K562 (cell line): ENCODE measurements around the gene PTPN14. TPM values are rescaled to one million over a fixed set of nuclear protein-coding genes. Genes with fewer than 3 reads are reported as not detected.
A peak's percentile ranks its signal among the peaks of the same experiment; 100 is the strongest.

Experiments
- ATAC-seq: fragments of 200-7000 bp; cut with Tn5 transposase; 3 replicates; pipeline ENCODE4 v1.9.1; 2020; ENCODE audit warnings: moderate library complexity
- BruUV-seq: library from RNA; stranded (reverse); fragments of 400-500 nt; replicated peaks from 2 replicates; lab custom pipeline; 2021; lab: Mats Ljungman, UMichigan
- CTCF ChIA-PET: fragments of 300-600 bp; formaldehyde crosslinking; extraction: SDS; loops from one replicate; lab custom pipeline; 2021; ENCODE audit warnings: low intra/inter-chr PET ratio; lab: Yijun Ruan, JAX
- POLR2A ChIA-PET: fragments of 300-600, 350-650 bp; sonication (Branson Sonifier 250); formaldehyde crosslinking; extraction: SDS; loops from one replicate; lab custom pipeline; 2021; ENCODE audit warnings: antibody characterized with exemption, inconsistent platforms; lab: Yijun Ruan, JAX
- DNase-seq, 4 experiments: peaks; one replicate each; pipeline versions ENCODE4 v3.0.0 to v3.0.0-alpha.2; 2011 to 2018; ENCODE audit warnings: low spot score in 3 of 4, mixed read lengths in 3 of 4; ENCODE audit errors: extremely low read depth in 1 of 4
- FAIRE-seq: peaks from 2 replicates; lab custom pipeline; 2011; peaks lifted over from hg19 to GRCh38; lab: Jason Lieb, UNC
- H2AFZ ChIP-seq: 2 replicates; pipeline ENCODE4 v1.6.0; 2011; ENCODE audit warnings: low read depth, low read length, control low read depth, inconsistent platforms
- H3K27ac ChIP-seq: fragments of 200-600 bp; 3 replicates; pipeline ENCODE4 v1.8.0; 2011; ENCODE audit warnings: low read depth, mild to moderate bottlenecking, control low read depth, inconsistent platforms, low read length, moderate library complexity, mixed read lengths; ENCODE audit errors: extremely low read depth
- H3K27me3 ChIP-seq, 2 experiments: fragments of 300-600 bp in 1 of 2; 2 replicates in 1 of 2; 3 replicates in 1 of 2; pipeline versions ENCODE4 v1.6.0 to v1.8.0; 2011; ENCODE audit warnings: inconsistent platforms in 2 of 2, low read length in 2 of 2, mild to moderate bottlenecking in 1 of 2, mixed read lengths in 1 of 2, moderate library complexity in 1 of 2; ENCODE audit not compliant: control insufficient read depth in 2 of 2, insufficient read depth in 2 of 2
- H3K36me3 ChIP-seq: fragments of 300-600 bp; 3 replicates; pipeline ENCODE4 v1.8.0; 2011; ENCODE audit warnings: mild to moderate bottlenecking, low read length, inconsistent platforms; ENCODE audit not compliant: control insufficient read depth, insufficient read depth
- H3K4me1 ChIP-seq, 2 experiments: fragments of 200-600 bp in 1 of 2; replicated peaks in 1 of 2; 2 replicates in 1 of 2; 3 replicates in 1 of 2; pipeline versions ENCODE4 v1.5.1 to v1.8.0; 2011; ENCODE audit warnings: inconsistent platforms in 2 of 2, low read length in 2 of 2, mild to moderate bottlenecking in 1 of 2, mixed read lengths in 1 of 2, moderate library complexity in 1 of 2; ENCODE audit not compliant: control insufficient read depth in 2 of 2, insufficient read depth in 2 of 2
- H3K4me2 ChIP-seq: 2 replicates; pipeline ENCODE4 v1.6.1; 2011; ENCODE audit warnings: low read length, control low read depth, inconsistent platforms, mixed read lengths; ENCODE audit not compliant: insufficient read depth
- H3K4me3 ChIP-seq: fragments of 200-600 bp; sonication (generic), shearing (Covaris generic); 2 replicates; pipeline ENCODE4 v1.5.1; 2016; ENCODE audit warnings: control low read depth, inconsistent platforms
- H3K79me2 ChIP-seq: fragments of 200-600 bp; 3 replicates; pipeline ENCODE4 v1.8.0; 2011; ENCODE audit warnings: low read length, inconsistent platforms; ENCODE audit not compliant: control insufficient read depth, insufficient read depth
- H3K9ac ChIP-seq, 2 experiments: 2 replicates each; pipeline versions ENCODE4 v1.6.0 to v1.6.1; 2011; ENCODE audit warnings: low read depth in 2 of 2, low read length in 2 of 2, control low read depth in 1 of 2, inconsistent platforms in 1 of 2, mild to moderate bottlenecking in 1 of 2, mixed read lengths in 1 of 2; ENCODE audit not compliant: insufficient read depth in 1 of 2
- H3K9me1 ChIP-seq: one replicate; pipeline ENCODE4 v1.6.0; 2011; ENCODE audit warnings: inconsistent platforms, mild to moderate bottlenecking, low read length, moderate library complexity; ENCODE audit not compliant: control insufficient read depth, insufficient read depth
- H3K9me3 ChIP-seq: replicated peaks from 2 replicates; pipeline ENCODE4 v1.5.1; 2011; ENCODE audit warnings: low read depth, low read length, inconsistent platforms; ENCODE audit not compliant: control insufficient read depth, insufficient read depth
- H4K20me1 ChIP-seq: replicated peaks from 2 replicates; pipeline ENCODE4 v1.6.1; 2011; ENCODE audit warnings: low read length, inconsistent platforms, mixed read lengths; ENCODE audit not compliant: control insufficient read depth, insufficient read depth
- ATF7 ChIP-seq: fragments of 450-650 bp; IDR thresholded peaks from 2 replicates; pipeline ENCODE4 v1.7.1; 2014; ENCODE audit warnings: mild to moderate bottlenecking, moderate library complexity
- CBFB ChIP-seq: sonication (generic); formaldehyde crosslinking; IDR thresholded peaks from 2 replicates; pipeline ENCODE4 v1.4.0; 2020; ENCODE audit warnings: mild to moderate bottlenecking, missing genetic modification reagents
- CUX1 ChIP-seq: fragments of 200-800 bp; sonication (Bioruptor generic); IDR thresholded peaks from 2 replicates; pipeline ENCODE4 v1.6.1; 2016; ENCODE audit warnings: missing genetic modification characterization, missing compliant biosample characterization
- KAT7 ChIP-seq: sonication (generic); formaldehyde crosslinking; IDR thresholded peaks from 2 replicates; pipeline ENCODE4 v1.8.0; 2022; ENCODE audit warnings: missing genetic modification reagents, mild to moderate bottlenecking, borderline replicate concordance
- MBD2 ChIP-seq: sonication (generic); IDR thresholded peaks from 2 replicates; pipeline ENCODE4 v1.6.1; 2016; ENCODE audit warnings: low read depth, borderline replicate concordance
- NR1H2 ChIP-seq: sonication (generic); formaldehyde crosslinking; IDR thresholded peaks from 2 replicates; pipeline ENCODE4 v1.4.0; 2020; ENCODE audit warnings: mild to moderate bottlenecking, missing genetic modification reagents
- PML ChIP-seq: IDR thresholded peaks from 2 replicates; pipeline ENCODE4 v1.6.1; 2012; ENCODE audit warnings: low read length, inconsistent platforms
- PRMT5 ChIP-seq: sonication (generic); formaldehyde crosslinking; IDR thresholded peaks from 2 replicates; pipeline ENCODE4 v1.5.0; 2020; ENCODE audit warnings: missing genetic modification reagents
- PTTG1 ChIP-seq: fragments of 450-650 bp; IDR thresholded peaks from 2 replicates; pipeline ENCODE4 v1.6.1; 2016; ENCODE audit warnings: low read depth, mild to moderate bottlenecking, missing genetic modification characterization, missing compliant biosample characterization
- SMAD4 ChIP-seq: fragments of 250-450 bp; sonication (Bioruptor Pico); conservative IDR thresholded peaks from 2 replicates; pipeline ENCODE4 v1.8.0; 2021; ENCODE audit warnings: inconsistent platforms, mild to moderate bottlenecking, moderate library complexity
- TOE1 ChIP-seq, 2 experiments: fragments of 450-650 bp in 1 of 2; sonication (generic) in 1 of 2; formaldehyde crosslinking in 1 of 2; IDR thresholded peaks; 2 replicates each; pipeline versions ENCODE4 v1.7.1 to v1.8.0; 2016 to 2022; ENCODE audit warnings: borderline replicate concordance in 2 of 2, mild to moderate bottlenecking in 2 of 2, antibody characterized with exemption in 1 of 2, inconsistent platforms in 1 of 2, low read depth in 1 of 2, missing genetic modification reagents in 1 of 2, moderate library complexity in 1 of 2
- YY1 ChIP-seq, 3 experiments: IDR thresholded peaks; 2 replicates each; pipeline ENCODE4 v1.6.1; 2011; ENCODE audit warnings: low read length in 2 of 3, mild to moderate bottlenecking in 2 of 3, moderate library complexity in 2 of 3, borderline replicate concordance in 1 of 3, control low read depth in 1 of 3, low read depth in 1 of 3; ENCODE audit not compliant: insufficient read depth in 3 of 3, insufficient replicate concordance in 2 of 3, control insufficient read depth in 1 of 3, insufficient read length in 1 of 3; ENCODE audit errors: extremely low read depth in 1 of 3
- ZFP36 ChIP-seq: fragments of 150-350 bp; IDR thresholded peaks from 2 replicates; pipeline ENCODE4 v1.6.1; 2018; ENCODE audit warnings: low read length, low read depth; ENCODE audit not compliant: partially characterized antibody
- ZNF644 ChIP-seq: fragments of 200-800 bp; sonication (Bioruptor generic); IDR thresholded peaks from 2 replicates; pipeline ENCODE4 v1.6.1; 2016; ENCODE audit warnings: low read depth, missing genetic modification characterization, missing compliant biosample characterization
- WGBS: fragments of 100-300 bp; shearing (Covaris generic); methylation state at CpG from one replicate; pipeline ENCODE4 v1.1.6; 2016; ENCODE audit warnings: low coverage, mixed read lengths; ENCODE audit not compliant: insufficient coverage; ENCODE audit errors: missing lambda C conversion rate; 5-methylcytosine and 5-hydroxymethylcytosine counted together
- in situ Hi-C: fragments of 300-500 bp; cut with MboI; formaldehyde crosslinking; loops from 4 replicates; pipeline ENCODE4 v1.15.0; 2018; ENCODE audit warnings: inconsistent platforms, mixed read lengths
- intact Hi-C: fragments of 100-400 bp; cut with micrococcal nuclease; formaldehyde crosslinking; loops from 2 replicates; pipeline ENCODE4 v1.14.2; 2022
- polyA plus RNA-seq, 8 experiments: library from polyadenylated mRNA; depleted of rRNA in 4 of 8; stranded (reverse) in 5 of 8; unstranded in 3 of 8; fragments of >200 nt; fragmentation: Nextera tagmentation in 2 of 8; fragmentation: Illumina TruSeq in 1 of 8; extraction: Ambion mirVana in 2 of 8; extraction: Trizol in 1 of 8; gene quantifications; 2 replicates each; pipeline versions ENCODE4 v1.2.1 to v1.2.3, GENCODE V29; 2011 to 2014; ENCODE audit warnings: inconsistent platforms in 1 of 8, missing spikeins in 1 of 8
- total RNA-seq, 7 experiments: library from RNA; depleted of rRNA in 6 of 7; stranded (reverse); fragments of >200 nt in 6 of 7; fragmentation: Illumina TruSeq in 2 of 7; extraction: Trizol in 2 of 7; gene quantifications; 2 replicates each; pipeline versions ENCODE4 v1.2.1 to v1.2.3, GENCODE V29; 2011 to 2021; ENCODE audit warnings: low replicate concordance in 1 of 7

PTPN14 gene
- total and polyA plus RNA-seq, 9 of the 15 experiments (the other 6 are each of a cell fraction or from before 2014, with no cell fraction given) = 0.01 to 0.29 (median 0.04) TPM; not detected in 6

GRCh38 chr1:214328770-214329469 lies 222.5 kb downstream of the PTPN14 start:
- Histone ChIP-seq H3K4me3 (no peak overlapping the region), H4K20me1 (peaks cover 10% of the 10 kb centered on the region; the same call in 1 of the 2 replicates), H3K79me2 (no peaks in the 10 kb centered on the region), H3K27ac (no peak overlapping the region), H3K27me3 (no peaks in the 10 kb centered on the region), H3K4me1 (no peaks in the 10 kb centered on the region; a peak in 3 of 5 replicates), H3K4me2 (no peak overlapping the region), H3K36me3 (peaks cover 48% of the 10 kb centered on the region; the same call in 1 of the 3 replicates), H3K9me1 (no peaks in the 10 kb centered on the region), H2AFZ (no peak overlapping the region), H3K9ac (0 out of 4 replicates have a peak overlapping the region, but pooled peaks of 1 of the 2 experiments have one; percentile 32), H3K9me3 (no peaks in the 10 kb centered on the region)
- WGBS = 50% methylated on average over 11 of the region's 11 CpGs
- FAIRE-seq (peak; percentile 90), DNase-seq (peak; percentile 76 to 83 (median 80)), ATAC-seq (peak; percentile 90)
- intact Hi-C loops (loop anchor here (1.0 to 2.0 kb wide), 3 partner anchors 58 to 115 kb away; no protein-coding TSS in a partner anchor), in situ Hi-C loops (loop anchor here (5.0 kb wide), 1 partner anchor 62 kb away; no protein-coding TSS in a partner anchor)
- ChIA-PET CTCF (interaction anchor here (0.5 to 3.2 kb wide), 8 partner anchors 46 to 1084 kb away, joined by 3 to 29 read pairs (median 10); no protein-coding TSS in a partner anchor), POLR2A (interaction anchor here (0.5 to 1.6 kb wide), 5 partner anchors 17 to 624 kb away, joined by 3 to 5 read pairs (median 3); no protein-coding TSS in a partner anchor)
- no TSS peak for BruUV-seq
- TF ChIP-seq CBFB (CRISPR knock-in tag) = peak; percentile 18; the same call in 1 of the 2 replicates
- TF ChIP-seq CUX1 (CRISPR knock-in tag) = no peak
- TF ChIP-seq NR1H2 = no peak
- TF ChIP-seq ZFP36 = peak; percentile 7
- no peak for TF ChIP-seq MBD2
- TF ChIP-seq PTTG1 (tag) = no peak
- TF ChIP-seq PML = no peak
- peak in 1 of 3 experiments; percentile 29 for TF ChIP-seq YY1 (IDR thresholded peaks at IDR 0.05; ENCODE audit: borderline replicate concordance in 1 of 3, control insufficient read depth in 1 of 3, extremely low read depth in 1 of 3, insufficient read depth in 3 of 3, insufficient read length in 1 of 3, insufficient replicate concordance in 2 of 3, low read depth in 1 of 3, low read length in 2 of 3)
- TF ChIP-seq KAT7 (CRISPR knock-in tag) = no peak
- no peak for TF ChIP-seq ATF7
- TF ChIP-seq ZNF644 (tag) = no peak
- TF ChIP-seq SMAD4 (CRISPR knock-in tag) = no peak
- TF ChIP-seq PRMT5 (CRISPR knock-in tag) = no peak
- no peak for TF ChIP-seq TOE1 (IDR thresholded peaks at IDR 0.05; ENCODE audit: borderline replicate concordance)
- TF ChIP-seq TOE1 (CRISPR knock-in tag; IDR thresholded peaks at IDR 0.05; ENCODE audit: borderline replicate concordance, low read depth) = no peak
